Endodermal cell (in vitro differentiated cells): Measurements from ENCODE around the gene DUS1L. TPM values are rescaled to one million over a fixed set of nuclear protein-coding genes. Genes with fewer than 3 reads are reported as not detected.
A peak's percentile ranks its signal among the peaks of the same experiment; 100 is the strongest.

Source experiments
- DNase-seq: peaks from one replicate; pipeline ENCODE4 v3.0.0-alpha.2; 2017
- H3K27ac ChIP-seq: 2 replicates; pipeline ENCODE4 v1.5.1; 2013; ENCODE audit warnings: mild to moderate bottlenecking, low read depth, low read length, moderate library complexity
- H3K27me3 ChIP-seq: 2 replicates; pipeline ENCODE4 v1.6.1; 2013; ENCODE audit warnings: mild to moderate bottlenecking, low read length, moderate library complexity; ENCODE audit not compliant: insufficient read depth, control insufficient read depth, poor library complexity, severe bottlenecking
- H3K36me3 ChIP-seq: 2 replicates; pipeline ENCODE4 v1.7.0; 2013; ENCODE audit warnings: mild to moderate bottlenecking, low read length, moderate library complexity; ENCODE audit not compliant: control insufficient read depth, insufficient read depth
- H3K4me1 ChIP-seq: one replicate; pipeline ENCODE4 v1.7.0; 2013; ENCODE audit warnings: low read length; ENCODE audit not compliant: control insufficient read depth, insufficient read depth
- H3K4me3 ChIP-seq: 2 replicates; pipeline ENCODE4 v1.5.1; 2013; ENCODE audit warnings: mild to moderate bottlenecking, low read length, moderate library complexity
- H3K9ac ChIP-seq: 2 replicates; pipeline ENCODE4 v1.6.1; 2013; ENCODE audit warnings: mild to moderate bottlenecking, low read length, moderate library complexity; ENCODE audit not compliant: poor library complexity, severe bottlenecking; ENCODE audit errors: extremely low read depth
- H3K9me3 ChIP-seq: 2 replicates; pipeline ENCODE4 v1.6.1; 2013; ENCODE audit warnings: mild to moderate bottlenecking, low read length, moderate library complexity; ENCODE audit not compliant: control insufficient read depth
- H3K27ac Mint-ChIP-seq: 2 replicates; pipeline ENCODE4 v1.8.0; 2020; ENCODE audit warnings: mixed read lengths
- H3K27me3 Mint-ChIP-seq: 2 replicates; pipeline ENCODE4 v1.8.0; 2021; ENCODE audit warnings: mild to moderate bottlenecking, mixed read lengths; ENCODE audit not compliant: insufficient read depth
- H3K36me3 Mint-ChIP-seq: 2 replicates; pipeline ENCODE4 v1.8.0; 2020; ENCODE audit warnings: low read depth, mixed read lengths
- H3K4me1 Mint-ChIP-seq: 2 replicates; pipeline ENCODE4 v1.8.0; 2020; ENCODE audit warnings: mixed read lengths
- H3K4me3 Mint-ChIP-seq: 2 replicates; pipeline ENCODE4 v1.8.0; 2020; ENCODE audit warnings: mild to moderate bottlenecking, moderate library complexity, mixed read lengths
- H3K9me3 Mint-ChIP-seq: 2 replicates; pipeline ENCODE4 v1.8.0; 2020; ENCODE audit warnings: mild to moderate bottlenecking, mixed read lengths
- CTCF ChIP-seq: fragments of 200-600 bp; sonication (generic); conservative IDR thresholded peaks from 2 replicates; pipeline ENCODE4 v1.5.0; 2021; ENCODE audit warnings: antibody characterized with exemption, mild to moderate bottlenecking
- WGBS, 2 experiments: methylation state at CpG; one replicate each; pipeline versions ENCODE4 v1.1.5 to v1.1.7; 2013; ENCODE audit warnings: missing lambda C conversion rate in 2 of 2, mixed read lengths in 1 of 2; ENCODE audit not compliant: insufficient coverage in 1 of 2, insufficient read length in 1 of 2; 5-methylcytosine and 5-hydroxymethylcytosine counted together
- total RNA-seq, 2 donors: library from RNA; stranded (reverse); fragmentation: NEBNext Ultra II Directional in 1 of 2; extraction: Animal tissue kit (Norgen Biotek cat#: 25700) in 1 of 2; gene quantifications; 2 replicates in 1 of 2; 3 replicates in 1 of 2; pipeline ENCODE4 v1.2.1, GENCODE V29; 2021

DUS1L gene
- total RNA-seq, 2 donors from 2014 or later: 85.3 to 108 TPM

GRCh38 chr17:82101301-82101715 is 35.7 kb upstream of the DUS1L start:
- Mint-ChIP-seq H3K27me3 (no peaks in the 10 kb centered on the region), H3K27ac (no peak overlapping the region), H3K9me3 (no peaks in the 10 kb centered on the region), H3K4me3 (no peak overlapping the region), H3K4me1 (peaks cover 36% of the 10 kb centered on the region), H3K36me3 (no peaks in the 10 kb centered on the region)
- peaks cover 25% of the 10 kb centered on the region for H3K4me1 ChIP-seq
- H3K9ac ChIP-seq: no peak overlapping the region
- H3K9me3 ChIP-seq: no peaks in the 10 kb centered on the region
- H3K27ac ChIP-seq: no peak overlapping the region
- H3K36me3 ChIP-seq: peaks cover 5% of the 10 kb centered on the region
- H3K4me3 ChIP-seq: no peak overlapping the region
- no peaks in the 10 kb centered on the region for H3K27me3 ChIP-seq
- 91 to 94% methylated on average over 7 to 10 of the region's 10 CpGs for WGBS, 2 experiments
- no peak for TF ChIP-seq CTCF
- no peak for DNase-seq

GRCh38 chr17:82100502-82101298 is 35.1 kb upstream of the DUS1L start:
- Mint-ChIP-seq H3K36me3 (peaks cover 3% of the 10 kb centered on the region), H3K4me3 (peak overlapping the region; percentile 61), H3K4me1 (peaks cover 34% of the 10 kb centered on the region), H3K9me3 (no peaks in the 10 kb centered on the region), H3K27ac (no peak overlapping the region), H3K27me3 (no peaks in the 10 kb centered on the region)
- Histone ChIP-seq H3K9ac (no peak overlapping the region), H3K27ac (no peak overlapping the region), H3K4me3 (no peak overlapping the region), H3K27me3 (no peaks in the 10 kb centered on the region), H3K36me3 (peaks cover 12% of the 10 kb centered on the region), H3K4me1 (peaks cover 25% of the 10 kb centered on the region), H3K9me3 (no peaks in the 10 kb centered on the region)
- 93 to 95% methylated on average over 27 to 34 of the region's 35 CpGs for WGBS, 2 experiments
- no peak for TF ChIP-seq CTCF
- DNase-seq: no peak

GRCh38 chr17:82098939-82099763 is 33.5 kb upstream of the DUS1L start:
- no peaks in the 10 kb centered on the region for H3K27me3 ChIP-seq
- WGBS, 2 experiments: 17 to 26% methylated on average over 33 to 80 of the region's 80 CpGs
- no peaks in the 10 kb centered on the region for H3K9me3 Mint-ChIP-seq
- DNase-seq: peak; percentile 81
- peak overlapping the region; percentile 83 for H3K9ac ChIP-seq
- H3K4me3 ChIP-seq: peak overlapping the region; percentile 76
- peaks cover 29% of the 10 kb centered on the region for H3K4me1 ChIP-seq
- peak overlapping the region; percentile 96 for H3K27ac ChIP-seq
- peaks cover 9% of the 10 kb centered on the region for H3K36me3 Mint-ChIP-seq
- H3K9me3 ChIP-seq: no peaks in the 10 kb centered on the region
- H3K4me3 Mint-ChIP-seq: peak overlapping the region; percentile 61
- no peaks in the 10 kb centered on the region for H3K27me3 Mint-ChIP-seq
- peak overlapping the region; percentile 82 for H3K27ac Mint-ChIP-seq
- H3K4me1 Mint-ChIP-seq: peaks cover 30% of the 10 kb centered on the region
- TF ChIP-seq CTCF: no peak
- peaks cover 23% of the 10 kb centered on the region for H3K36me3 ChIP-seq
